Left ventricle myocardium inferior (tissue), 1 donor: ENCODE measurements around the gene GINS2. TPM values are rescaled to one million over a fixed set of nuclear protein-coding genes. Genes with fewer than 3 reads are reported as not detected.

ENCODE experiments used
- DNase-seq: peaks from one replicate; pipeline ENCODE4 v3.0.0-alpha.2; 2020
- H3K27ac ChIP-seq: fragments of 200-600 bp; replicated peaks from 2 replicates; pipeline ENCODE4 v1.8.0; 2021
- H3K27me3 ChIP-seq: fragments of 200-600 bp; 2 replicates; pipeline ENCODE4 v1.8.0; 2021; ENCODE audit warnings: low read depth
- H3K36me3 ChIP-seq: fragments of 200-600 bp; 2 replicates; pipeline ENCODE4 v1.8.0; 2021
- H3K4me1 ChIP-seq: fragments of 200-600 bp; 2 replicates; pipeline ENCODE4 v1.8.0; 2021
- H3K4me3 ChIP-seq: fragments of 200-600 bp; 2 replicates; pipeline ENCODE4 v1.8.0; 2021; ENCODE audit warnings: mild to moderate bottlenecking, moderate library complexity
- H3K9me3 ChIP-seq: fragments of 200-600 bp; replicated peaks from 2 replicates; pipeline ENCODE4 v1.8.0; 2021
- CTCF ChIP-seq: fragments of 200-600 bp; IDR thresholded peaks from 2 replicates; pipeline ENCODE4 v1.8.0; 2021; ENCODE audit warnings: antibody characterized with exemption, mild to moderate bottlenecking, borderline replicate concordance
- intact Hi-C: fragments of 100-400 bp; cut with micrococcal nuclease; formaldehyde crosslinking; loops from one replicate; pipeline ENCODE4 v1.11.0; 2022
- long read RNA-seq: library from polyadenylated mRNA; unstranded; transcript quantifications from one replicate; pipeline ENCODE4 v2.0.0, GENCODE V29; 2021
- total RNA-seq: library from RNA; stranded (reverse); fragmentation: NEBNext Ultra II Directional; extraction: Animal tissue kit (Norgen Biotek cat#: 25700); gene quantifications from one replicate; pipeline ENCODE4 v1.2.1, GENCODE V29; 2021
- donor health status: DM: no; HTN: yes; CAD: no; lungs with severe emphysema.

GINS2 gene
- total RNA-seq = 0.44 TPM
- long read RNA-seq, partial matches to known transcripts = 0 of 3 reads
- long read RNA-seq, other reads (novel, unspliced or antisense) = 0 of 3 reads

- intact Hi-C loops = no loop called here
- no peak for TF ChIP-seq CTCF
- Histone ChIP-seq H3K27me3 (peaks cover 11% of the 10 kb centered on the region), H3K27ac (no peak within 1 kb of the TSS), H3K36me3 (no peaks in the 10 kb centered on the region), H3K4me3 (peak within 1 kb of the TSS; percentile 74), H3K9me3 (no peaks in the 10 kb centered on the region), H3K4me1 (peaks cover 15% of the 10 kb centered on the region)
- DNase-seq = peak; percentile 90
Measured at GRCh38 chr16:85688586-85689284, at the start of gene GINS2. GINS2 (minus strand) TSS chr16:85688954; CDS start chr16:85688898, 56 bp downstream.

- Histone ChIP-seq H3K4me1 (no peaks in the 10 kb centered on the region), H3K36me3 (no peaks in the 10 kb centered on the region), H3K9me3 (no peaks in the 10 kb centered on the region), H3K4me3 (no peak overlapping the region), H3K27ac (no peak overlapping the region), H3K27me3 (no peaks in the 10 kb centered on the region)
- intact Hi-C loops = no loop called here
- DNase-seq = no peak
- no peak for TF ChIP-seq CTCF
Measured at GRCh38 chr16:85736921-85737320, 48.2 kb upstream of the GINS2 start.

- intact Hi-C loops = no loop called here
Measured at GRCh38 chr16:85735946-85736345, 47.2 kb upstream of the GINS2 start.

GRCh38 chr16:85735225-85735635 lies 46.5 kb upstream of the GINS2 start:
- no peak for TF ChIP-seq CTCF
- no peak overlapping the region for H3K27ac ChIP-seq
- intact Hi-C loops = no loop called here
- H3K4me3 ChIP-seq = no peak overlapping the region
- no peaks in the 10 kb centered on the region for H3K27me3 ChIP-seq
- DNase-seq = no peak
- H3K4me1 ChIP-seq = no peaks in the 10 kb centered on the region
- H3K9me3 ChIP-seq = no peaks in the 10 kb centered on the region
- H3K36me3 ChIP-seq = no peaks in the 10 kb centered on the region

More at GRCh38 chr16:85735946-85736345, 47.2 kb upstream of the GINS2 start:
- Histone ChIP-seq H3K9me3 (no peaks in the 10 kb centered on the region), H3K4me1 (no peaks in the 10 kb centered on the region), H3K4me3 (no peak overlapping the region), H3K36me3 (no peaks in the 10 kb centered on the region), H3K27me3 (no peaks in the 10 kb centered on the region), H3K27ac (no peak overlapping the region)
- no peak for DNase-seq
- TF ChIP-seq CTCF = no peak

GRCh38 chr16:85734311-85735017 lies 45.7 kb upstream of the GINS2 start:
- no peak for DNase-seq

More at GRCh38 chr16:85734311-85735017, 45.7 kb upstream of the GINS2 start:
- intact Hi-C loops = no loop called here
- H3K27me3 ChIP-seq = no peaks in the 10 kb centered on the region
- no peaks in the 10 kb centered on the region for H3K36me3 ChIP-seq
- H3K27ac ChIP-seq = no peak overlapping the region
- H3K4me3 ChIP-seq = no peak overlapping the region
- H3K4me1 ChIP-seq = no peaks in the 10 kb centered on the region
- H3K9me3 ChIP-seq = no peaks in the 10 kb centered on the region
- TF ChIP-seq CTCF = no peak
